Upper lobe of left lung (tissue), 6 donors: ENCODE measurements around the gene PRCD. TPM values are rescaled to one million over a fixed set of nuclear protein-coding genes. Genes with fewer than 3 reads are reported as not detected.

Experiments
- ATAC-seq, 2 donors: fragments of 200-7000 bp; cut with Tn5 transposase; one replicate each; pipeline ENCODE4 v1.9.1; 2022; ENCODE audit warnings: mild to moderate bottlenecking in 2 of 2, moderate library complexity in 2 of 2; ENCODE audit not compliant: low FRiP score in 2 of 2
- DNase-seq, 2 donors: peaks; one replicate each; pipeline ENCODE4 v3.0.0-alpha.2; 2019 to 2020
- H3K27ac ChIP-seq, 4 donors: fragments of 200-600 bp; sonication (generic); one replicate each; pipeline ENCODE4 v1.5.1; 2016 to 2019
- H3K27me3 ChIP-seq, 4 donors: fragments of 200-600 bp; sonication (generic); one replicate each; pipeline ENCODE4 v1.5.1; 2017 to 2019
- H3K36me3 ChIP-seq, 4 donors: fragments of 200-600 bp; sonication (generic); one replicate each; pipeline ENCODE4 v1.5.1; 2016 to 2019
- H3K4me1 ChIP-seq, 4 donors: fragments of 200-600 bp; sonication (generic); one replicate each; pipeline ENCODE4 v1.5.1; 2018 to 2019
- H3K4me3 ChIP-seq, 4 donors: fragments of 200-600 bp; sonication (generic); one replicate each; pipeline ENCODE4 v1.5.1; 2017 to 2019; ENCODE audit warnings: mild to moderate bottlenecking in 2 of 4, moderate library complexity in 1 of 4
- H3K9me3 ChIP-seq, 4 donors: fragments of 200-600 bp; sonication (generic); one replicate each; pipeline ENCODE4 v1.5.1; 2018 to 2019
- CTCF ChIP-seq, 6 experiments: fragments of 450-650 bp in 4 of 6; fragments of 200-600 bp in 2 of 6; sonication (generic) in 2 of 6; IDR thresholded peaks; one replicate each; pipeline ENCODE4 v1.5.1; 2016 to 2019; ENCODE audit warnings: antibody characterized with exemption in 6 of 6
- EP300 ChIP-seq, 4 donors: sonication (generic); formaldehyde crosslinking; IDR thresholded peaks; one replicate each; pipeline ENCODE4 v1.5.1; 2017; ENCODE audit warnings: antibody characterized with exemption in 4 of 4, control low read depth in 2 of 4
- POLR2A ChIP-seq, 4 donors: fragments of 450-650 bp; IDR thresholded peaks; one replicate each; pipeline ENCODE4 v1.5.1; 2016 to 2017; ENCODE audit warnings: antibody characterized with exemption in 4 of 4, mild to moderate bottlenecking in 2 of 4
- POLR2AphosphoS5 ChIP-seq, 2 donors: sonication (generic); formaldehyde crosslinking; IDR thresholded peaks; one replicate each; pipeline ENCODE4 v1.5.1; 2017; ENCODE audit warnings: antibody characterized with exemption in 2 of 2
- WGBS, 2 donors: methylation state at CpG; one replicate each; pipeline ENCODE4 v1.1.5; 2017 to 2018; 5-methylcytosine and 5-hydroxymethylcytosine counted together
- total RNA-seq, 6 donors: library from RNA; depleted of rRNA in 4 of 6; stranded (reverse); fragments of >200 nt in 4 of 6; gene quantifications; one replicate each; pipeline versions ENCODE4 v1.1.0 to v1.2.1, GENCODE V29; 2016 to 2021
- donor health status: DM: no; HTN: no; CAD: no; lungs with moderate emphysema.
- donor health status: DM: no; HTN: yes; CAD: no; lungs with severe emphysema.

Gene PRCD
- total RNA-seq, 6 donors from 2014 or later = 3.0 to 13.9 (median 7.2) TPM; not detected in 1

GRCh38 chr17:76565728-76566612 lies 26.1 kb downstream of the PRCD start:
- DNase-seq (no peak), ATAC-seq (no peak)
- Histone ChIP-seq H3K27me3 (no peaks in the 10 kb centered on the region), H3K9me3 (no peaks in the 10 kb centered on the region), H3K27ac (peak overlapping the region in 1 of 4 donors; percentile 60), H3K4me1 (peaks cover 25 to 41% (median 35%) of the 10 kb centered on the region in 4 donors), H3K4me3 (no peak overlapping the region), H3K36me3 (peaks cover 4 to 40% (median 14%) of the 10 kb centered on the region in 4 donors)
- no peak for TF ChIP-seq CTCF (IDR thresholded peaks at IDR 0.05)
- no peak for TF ChIP-seq EP300 (IDR thresholded peaks at IDR 0.05)
- TF ChIP-seq POLR2AphosphoS5 (IDR thresholded peaks at IDR 0.05) = no peak
- TF ChIP-seq POLR2A (IDR thresholded peaks at IDR 0.05) = no peak
- 92 to 93% methylated on average over 14 of the region's 14 CpGs for WGBS, 2 donors

GRCh38 chr17:76566613-76566943 lies 26.7 kb downstream of the PRCD start:
- TF ChIP-seq POLR2A (IDR thresholded peaks at IDR 0.05) = no peak
- no peak for TF ChIP-seq EP300 (IDR thresholded peaks at IDR 0.05)
- no peak for TF ChIP-seq CTCF (IDR thresholded peaks at IDR 0.05)
- TF ChIP-seq POLR2AphosphoS5 (IDR thresholded peaks at IDR 0.05) = no peak
- Histone ChIP-seq H3K27ac (peak overlapping the region in 1 of 4 donors; percentile 60), H3K4me1 (peaks cover 19 to 35% (median 29%) of the 10 kb centered on the region in 4 donors), H3K27me3 (no peaks in the 10 kb centered on the region), H3K36me3 (peaks cover 4 to 37% (median 14%) of the 10 kb centered on the region in 4 donors), H3K9me3 (no peaks in the 10 kb centered on the region), H3K4me3 (no peak overlapping the region)
- ATAC-seq (no peak), DNase-seq (no peak)
- WGBS, 2 donors = 64 to 85% methylated on average over 3 of the region's 3 CpGs

GRCh38 chr17:76566988-76567431 lies 27.2 kb downstream of the PRCD start:
- H3K4me1 ChIP-seq = peaks cover 15 to 31% (median 25%) of the 10 kb centered on the region in 4 donors
- H3K27me3 ChIP-seq = no peaks in the 10 kb centered on the region
- peak overlapping the region; percentile 2 to 60 (median 22) for H3K27ac ChIP-seq
- peaks cover 4 to 37% (median 14%) of the 10 kb centered on the region in 4 donors for H3K36me3 ChIP-seq
- no peak overlapping the region for H3K4me3 ChIP-seq
- DNase-seq (no peak), ATAC-seq (peak in 1 of 2 donors; percentile 2)
- TF ChIP-seq POLR2A (IDR thresholded peaks at IDR 0.05) (no peak), CTCF (IDR thresholded peaks at IDR 0.05) (no peak), EP300 (IDR thresholded peaks at IDR 0.05) (no peak), POLR2AphosphoS5 (IDR thresholded peaks at IDR 0.05) (no peak)
- 74 to 76% methylated on average over 5 of the region's 5 CpGs for WGBS, 2 donors
- H3K9me3 ChIP-seq = no peaks in the 10 kb centered on the region

- H3K4me1 ChIP-seq = peaks cover 9 to 24% (median 19%) of the 10 kb centered on the region in 4 donors
- DNase-seq = peak in 1 of 2 donors; percentile 92
- TF ChIP-seq CTCF (IDR thresholded peaks at IDR 0.05) (peak in 1 of 6 experiments; percentile 7), POLR2A (IDR thresholded peaks at IDR 0.05) (peak in 1 of 4 donors; percentile 23), EP300 (IDR thresholded peaks at IDR 0.05) (peak in 1 of 4 donors; percentile 31), POLR2AphosphoS5 (IDR thresholded peaks at IDR 0.05) (peak in 1 of 2 donors; percentile 32)
Observed at GRCh38 chr17:76567634-76568432, 28.0 kb downstream of the PRCD start.

More at GRCh38 chr17:76567634-76568432, 28.0 kb downstream of the PRCD start:
- Histone ChIP-seq H3K27ac (peak overlapping the region; percentile 2 to 60 (median 40)), H3K4me3 (no peak overlapping the region), H3K9me3 (no peaks in the 10 kb centered on the region), H3K27me3 (no peaks in the 10 kb centered on the region), H3K36me3 (peaks cover 4 to 33% (median 14%) of the 10 kb centered on the region in 4 donors)
- WGBS, 2 donors = 51 to 82% methylated on average over 6 to 13 of the region's 14 CpGs
- ATAC-seq = peak; percentile 43 to 82
